Spleen (tissue), 3 donors: ENCODE data around the gene KCNJ6.

ENCODE experiments used
- POLR2A ChIP-seq, 3 donors: fragments of 450-650 bp; IDR thresholded peaks; one replicate each; pipeline ENCODE4 v1.5.1; 2017; ENCODE audit warnings: antibody characterized with exemption in 3 of 3, mild to moderate bottlenecking in 1 of 3
- POLR2AphosphoS5 ChIP-seq, 3 donors: sonication (generic); formaldehyde crosslinking; IDR thresholded peaks; one replicate each; pipeline ENCODE4 v1.5.1; 2017; ENCODE audit warnings: antibody characterized with exemption in 3 of 3

GRCh38 chr21:37821786-37822450 lies 94.3 kb downstream of the KCNJ6 start:
- TF ChIP-seq POLR2AphosphoS5 (IDR thresholded peaks at IDR 0.05) (no peak), POLR2A (IDR thresholded peaks at IDR 0.05) (no peak)
